ENCODE results near the gene CBL. TPM values are rescaled to one million over a fixed set of nuclear protein-coding genes. Genes with fewer than 3 reads are reported as not detected.

CBL gene
- total and polyA plus RNA-seq, 2 experiments from 2014 or later, result 31.6 to 67.6 TPM

- no peak overlapping the region; the same call in 2 of the 3 replicates for H3K4me3 Mint-ChIP-seq
- no peak for ATAC-seq
Measured at GRCh38 chr11:119352857-119353260, 146.7 kb downstream of the CBL start.

GRCh38 chr11:119355091-119355843 lies 149.1 kb downstream of the CBL start:
- H3K4me3 ChIP-seq, result no peak overlapping the region
- no peaks in the 10 kb centered on the region; the same call in 2 of the 3 replicates for H3K9me3 Mint-ChIP-seq

More at GRCh38 chr11:119352857-119353260, 146.7 kb downstream of the CBL start:
- peaks cover 6% of the 10 kb centered on the region; the same call in 2 of the 3 replicates for H3K36me3 Mint-ChIP-seq (ENCODE audit: low read depth)
- Histone ChIP-seq H3K36me3 (ENCODE audit: insufficient read depth) (no peaks in the 10 kb centered on the region), H3K9me2 (ENCODE audit: insufficient read depth) (no peaks in the 10 kb centered on the region), H4K20me1 (replicated peaks; ENCODE audit: insufficient read depth) (no peaks in the 10 kb centered on the region; the same call in 1 of the 2 replicates), H2AFZ (0 out of 2 replicates have a peak overlapping the region, but pooled peaks have one; percentile 5), H3K79me2 (replicated peaks; ENCODE audit: insufficient read depth) (no peaks in the 10 kb centered on the region), H3K4me2 (no peak overlapping the region), H3K4me3 (no peak overlapping the region), H3K27me3 (ENCODE audit: insufficient read depth) (peaks cover 23% of the 10 kb centered on the region), H3K4me1 (ENCODE audit: insufficient read depth) (peaks cover 10% of the 10 kb centered on the region; the same call in 1 of the 2 replicates), H3F3A (replicated peaks; ENCODE audit: low read depth) (0 out of 2 replicates have a peak, but pooled peaks cover 3% of the 10 kb centered on the region), H3K27ac (ENCODE audit: low read depth) (no peak overlapping the region)
- H3K27me3 Mint-ChIP-seq (ENCODE audit: insufficient read depth, low read depth, poor library complexity), result peaks cover 14% of the 10 kb centered on the region
- H3K4me1 Mint-ChIP-seq, result peaks cover 23% of the 10 kb centered on the region
- TF ChIP-seq EZH2phosphoT487 (IDR thresholded peaks at IDR 0.05; ENCODE audit: unreplicated experiment), result no peak
- no peak overlapping the region for H3K27ac Mint-ChIP-seq
- no peaks in the 10 kb centered on the region; the same call in 2 of the 3 replicates for H3K9me3 Mint-ChIP-seq
- DNase-seq (ENCODE audit: low spot score), result peak; percentile 34

More at GRCh38 chr11:119355091-119355843, 149.1 kb downstream of the CBL start:
- no peak for DNase-seq (ENCODE audit: low spot score)
- no peaks in the 10 kb centered on the region for H3K9me2 ChIP-seq (ENCODE audit: insufficient read depth)
- H3K4me1 ChIP-seq (ENCODE audit: insufficient read depth), result peaks cover 14% of the 10 kb centered on the region; the same call in 1 of the 2 replicates
- peaks cover 25% of the 10 kb centered on the region for H3K27me3 ChIP-seq (ENCODE audit: insufficient read depth)
- H3K4me2 ChIP-seq, result peak overlapping the region; percentile 100
- H3K79me2 ChIP-seq (replicated peaks; ENCODE audit: insufficient read depth), result no peaks in the 10 kb centered on the region
- Mint-ChIP-seq H3K4me3 (0 out of 3 replicates have a peak overlapping the region, but pooled peaks have one; percentile 19), H3K36me3 (ENCODE audit: low read depth) (peaks cover 19% of the 10 kb centered on the region), H3K27me3 (ENCODE audit: insufficient read depth, low read depth, poor library complexity) (peaks cover 14% of the 10 kb centered on the region), H3K4me1 (peaks cover 25% of the 10 kb centered on the region), H3K27ac (no peak overlapping the region)
- H3K36me3 ChIP-seq (ENCODE audit: insufficient read depth), result no peaks in the 10 kb centered on the region
- no peaks in the 10 kb centered on the region; the same call in 1 of the 2 replicates for H4K20me1 ChIP-seq (replicated peaks; ENCODE audit: insufficient read depth)
- H3F3A ChIP-seq (replicated peaks; ENCODE audit: low read depth), result 0 out of 2 replicates have a peak, but pooled peaks cover 3% of the 10 kb centered on the region
- no peak for TF ChIP-seq EZH2 (IDR thresholded peaks at IDR 0.05; ENCODE audit: low read depth, unreplicated experiment)
- no peak for TF ChIP-seq CREB1 (CRISPR knock-in tag; IDR thresholded peaks at IDR 0.05; ENCODE audit: low read depth)
- TF ChIP-seq ZNF114 (CRISPR knock-in tag; IDR thresholded peaks at IDR 0.05), result no peak
- TF ChIP-seq CTCF (conservative IDR thresholded peaks at IDR 0.05; ENCODE audit: low read depth in 2 of 2), result no peak
- no peak for TF ChIP-seq REST (IDR thresholded peaks at IDR 0.05; ENCODE audit: unreplicated experiment)
- TF ChIP-seq JUNB (IDR thresholded peaks at IDR 0.05; ENCODE audit: unreplicated experiment), result no peak
- no peak for TF ChIP-seq ETS1 (IDR thresholded peaks at IDR 0.05)
- no peak for TF ChIP-seq POLR2AphosphoS5 (IDR thresholded peaks at IDR 0.05; ENCODE audit: low read depth)
- no peak overlapping the region for H3K27ac ChIP-seq (ENCODE audit: low read depth)
- no peak for ATAC-seq
- no peak overlapping the region for H2AFZ ChIP-seq

All from GM23338 (cell line).